ENCODE results near the gene RTN4.

RTN4 gene

GRCh38 chr2:54975598-54976492 is 74.4 kb downstream of the RTN4 start:
- DNase-seq (ENCODE audit: low read depth in 4 of 4, low spot score in 1 of 4), result no peak

- DNase-seq (ENCODE audit: low read depth in 4 of 4, low spot score in 1 of 4), result no peak
These were observed 75.1 kb downstream of the RTN4 start for GRCh38 chr2:54975175-54975574.

- DNase-seq (ENCODE audit: low read depth in 4 of 4, low spot score in 1 of 4), result no peak
These were observed 80.3 kb downstream of the RTN4 start for GRCh38 chr2:54969940-54970338.

- no peak for DNase-seq (ENCODE audit: low read depth in 4 of 4, low spot score in 1 of 4)
These were observed 80.8 kb downstream of the RTN4 start for GRCh38 chr2:54969295-54969939.

- no peak for DNase-seq (ENCODE audit: low read depth in 4 of 4, low spot score in 1 of 4)
These were observed 81.6 kb downstream of the RTN4 start for GRCh38 chr2:54968561-54969218.

DNA sequence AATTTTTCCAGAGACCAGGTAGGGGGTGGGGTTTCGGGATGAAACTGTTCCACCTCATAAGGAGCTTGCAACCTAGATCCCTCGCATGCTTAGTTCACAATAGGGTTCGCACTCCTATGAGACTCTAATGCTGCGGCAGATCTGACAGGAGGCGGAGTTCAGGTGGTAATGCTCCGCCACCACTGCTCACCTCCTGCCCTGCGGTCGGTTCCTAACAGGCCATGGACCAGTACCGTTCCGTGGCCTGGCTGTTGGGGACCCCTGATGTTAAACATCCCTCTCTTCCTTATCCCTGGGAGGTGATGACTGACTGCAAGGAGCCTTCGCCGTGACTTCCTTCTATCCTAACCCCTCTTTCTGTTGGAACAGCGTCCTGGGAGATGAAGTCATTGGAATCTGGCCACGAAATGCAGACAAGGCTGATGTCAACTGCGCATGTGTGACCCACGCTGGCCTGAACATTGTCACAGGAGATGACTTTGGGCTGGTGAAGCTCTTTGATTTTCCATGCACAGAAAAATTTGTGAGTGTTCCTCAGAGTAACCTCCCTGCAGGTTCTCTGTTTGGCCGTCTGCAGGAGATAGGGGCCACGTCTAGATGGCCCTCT is 82.4 kb downstream of the RTN4 start:
- DNase-seq (ENCODE audit: low read depth in 4 of 4, low spot score in 1 of 4), result no peak

GRCh38 chr2:54967269-54967668 is 83.0 kb downstream of the RTN4 start:
- no peak for DNase-seq (ENCODE audit: low read depth in 4 of 4, low spot score in 1 of 4)

- DNase-seq (ENCODE audit: low read depth in 4 of 4, low spot score in 1 of 4), result no peak
These were observed 83.4 kb downstream of the RTN4 start for GRCh38 chr2:54966837-54967236.

DNA sequence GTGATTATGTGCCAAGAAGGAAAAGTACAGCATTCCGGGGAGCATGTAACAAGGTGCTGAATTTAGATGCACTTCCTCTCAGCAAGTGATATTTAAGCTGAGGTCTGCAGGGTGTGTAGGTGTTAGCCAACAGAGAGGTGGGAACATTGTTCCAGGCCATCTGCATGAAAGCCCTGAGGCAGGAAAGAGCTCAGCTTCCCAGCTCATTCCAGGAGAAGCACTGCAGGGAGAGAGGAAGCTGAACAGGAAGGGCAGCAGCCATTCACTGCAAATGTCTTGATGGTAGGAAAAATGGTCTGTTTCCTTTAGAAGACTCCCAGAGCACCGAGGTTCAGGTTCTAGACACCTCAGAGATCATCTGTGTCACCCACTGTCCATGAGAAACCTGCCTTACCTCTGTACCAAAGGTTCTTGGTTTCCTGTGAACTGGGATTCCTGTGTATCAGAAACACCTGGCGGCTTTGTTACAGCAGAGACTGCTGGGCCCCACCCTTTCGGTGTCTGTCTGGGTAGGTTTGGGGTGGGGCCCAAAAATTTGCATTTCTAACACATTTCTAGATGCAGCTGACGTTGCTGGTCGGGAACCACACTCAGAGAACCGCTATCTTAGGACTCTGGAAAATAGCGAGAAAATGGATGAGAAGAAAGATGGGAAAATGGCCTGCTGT is 84.0 kb downstream of the RTN4 start:
- no peak for DNase-seq (ENCODE audit: low read depth in 4 of 4, low spot score in 1 of 4)

DNA sequence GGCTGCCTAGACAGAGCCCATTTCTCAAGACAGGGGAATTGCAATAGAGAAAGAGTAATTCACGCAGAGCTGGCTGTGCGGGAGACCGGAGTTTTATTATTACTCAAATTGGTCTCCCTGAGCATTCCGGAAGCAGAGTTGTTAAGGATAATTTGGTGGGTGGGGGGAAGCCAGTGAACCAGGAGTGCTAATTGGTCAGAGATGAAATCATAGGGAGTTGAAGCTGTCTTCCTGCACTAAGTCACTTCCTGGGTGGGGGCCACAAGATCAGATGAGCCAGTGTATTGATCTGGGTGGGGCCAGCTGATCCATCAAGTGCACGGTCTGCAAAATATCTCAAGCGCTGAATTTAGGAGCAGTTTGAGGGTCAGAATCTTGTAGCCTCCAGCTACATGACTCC is 84.8 kb downstream of the RTN4 start:
- no peak for DNase-seq (ENCODE audit: low read depth in 4 of 4, low spot score in 1 of 4)

DNA sequence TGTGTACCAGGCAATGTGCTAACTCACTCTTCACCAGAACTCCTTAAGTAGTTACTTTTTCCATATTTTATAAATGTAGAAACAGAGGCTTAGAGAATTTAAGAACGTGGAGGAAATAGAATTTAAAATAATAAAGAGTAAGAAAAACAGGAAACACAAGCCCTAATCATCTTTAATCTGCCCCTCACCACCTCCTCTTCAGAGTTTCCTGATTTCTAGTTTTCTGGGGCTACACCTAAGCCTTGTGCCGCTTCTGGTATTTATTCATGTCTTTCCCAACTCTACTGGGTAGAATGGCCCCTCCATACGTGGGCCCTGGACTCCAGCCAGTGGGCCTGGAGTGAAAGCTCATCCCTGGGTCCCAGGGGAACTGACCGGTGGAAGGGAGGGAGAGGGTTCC is 85.4 kb downstream of the RTN4 start:
- no peak for DNase-seq (ENCODE audit: low read depth in 4 of 4, low spot score in 1 of 4)

- no peak for DNase-seq (ENCODE audit: low read depth in 4 of 4, low spot score in 1 of 4)
These were observed 86.0 kb downstream of the RTN4 start for GRCh38 chr2:54964271-54964670.

DNA sequence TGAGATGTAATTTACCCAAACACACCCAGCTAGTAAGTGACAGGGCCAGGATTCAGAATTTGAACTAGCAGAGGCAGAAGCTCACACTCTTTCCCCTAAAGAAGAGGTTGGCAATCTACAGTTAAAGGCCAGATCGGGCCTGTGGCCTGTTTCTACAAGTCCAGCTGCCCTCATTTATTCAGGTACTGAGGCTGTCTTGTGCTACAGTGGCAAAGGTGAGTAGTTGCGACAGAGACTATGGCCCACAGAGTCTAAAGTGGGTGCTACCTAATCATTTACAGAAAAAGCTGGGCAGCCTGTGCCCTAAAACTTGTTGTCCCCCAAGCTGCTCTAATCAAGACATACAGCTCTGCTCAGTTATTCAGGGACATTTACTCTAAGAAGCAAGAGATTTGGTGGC is 86.8 kb downstream of the RTN4 start:
- DNase-seq (ENCODE audit: low read depth in 4 of 4, low spot score in 1 of 4), result no peak

- DNase-seq (ENCODE audit: low read depth in 4 of 4, low spot score in 1 of 4), result no peak
These were observed 87.3 kb downstream of the RTN4 start for GRCh38 chr2:54962935-54963440.

DNA sequence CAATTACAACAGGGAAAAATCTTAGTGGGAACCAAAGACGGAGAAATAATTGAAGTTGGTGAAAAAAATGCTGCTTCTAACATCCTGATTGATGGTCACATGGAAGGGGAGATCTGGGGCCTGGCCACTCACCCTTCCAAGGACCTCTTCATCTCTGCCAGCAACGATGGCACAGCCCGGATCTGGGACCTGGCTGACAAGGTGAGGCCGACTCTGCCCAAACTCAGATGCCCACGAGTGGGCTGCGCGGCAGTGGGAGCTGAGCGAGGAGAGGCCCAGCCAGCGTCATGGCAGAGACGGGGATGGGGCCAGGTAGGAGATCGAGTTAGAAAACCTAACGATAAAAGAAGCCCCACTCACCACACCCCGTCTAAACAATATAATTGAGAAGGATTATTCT is 87.7 kb downstream of the RTN4 start:
- DNase-seq (ENCODE audit: low read depth in 4 of 4, low spot score in 1 of 4), result no peak

DNA sequence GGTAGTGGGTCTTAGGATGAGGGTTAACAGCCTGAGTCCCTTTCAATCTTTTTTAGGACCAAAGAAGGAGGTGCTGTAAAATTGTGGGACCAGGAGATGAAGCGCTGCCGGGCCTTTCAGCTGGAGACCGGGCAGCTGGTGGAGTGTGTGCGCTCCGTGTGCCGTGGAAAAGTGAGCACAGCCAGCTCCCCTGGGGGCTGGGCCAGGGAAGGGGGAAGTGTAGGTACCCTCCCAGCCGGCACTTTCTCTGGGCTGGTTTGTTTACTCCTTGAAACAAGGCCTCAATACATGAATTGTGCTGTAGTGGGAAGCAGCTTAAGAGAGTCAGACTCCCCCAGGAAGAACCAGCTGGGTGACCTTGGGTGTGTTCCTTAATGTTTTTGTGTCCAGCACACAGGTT is 90.1 kb downstream of the RTN4 start:
- DNase-seq (ENCODE audit: low read depth in 4 of 4, low spot score in 1 of 4), result no peak

- DNase-seq (ENCODE audit: low read depth in 4 of 4, low spot score in 1 of 4), result no peak
These were observed 91.4 kb downstream of the RTN4 start for GRCh38 chr2:54958717-54959371.

DNA sequence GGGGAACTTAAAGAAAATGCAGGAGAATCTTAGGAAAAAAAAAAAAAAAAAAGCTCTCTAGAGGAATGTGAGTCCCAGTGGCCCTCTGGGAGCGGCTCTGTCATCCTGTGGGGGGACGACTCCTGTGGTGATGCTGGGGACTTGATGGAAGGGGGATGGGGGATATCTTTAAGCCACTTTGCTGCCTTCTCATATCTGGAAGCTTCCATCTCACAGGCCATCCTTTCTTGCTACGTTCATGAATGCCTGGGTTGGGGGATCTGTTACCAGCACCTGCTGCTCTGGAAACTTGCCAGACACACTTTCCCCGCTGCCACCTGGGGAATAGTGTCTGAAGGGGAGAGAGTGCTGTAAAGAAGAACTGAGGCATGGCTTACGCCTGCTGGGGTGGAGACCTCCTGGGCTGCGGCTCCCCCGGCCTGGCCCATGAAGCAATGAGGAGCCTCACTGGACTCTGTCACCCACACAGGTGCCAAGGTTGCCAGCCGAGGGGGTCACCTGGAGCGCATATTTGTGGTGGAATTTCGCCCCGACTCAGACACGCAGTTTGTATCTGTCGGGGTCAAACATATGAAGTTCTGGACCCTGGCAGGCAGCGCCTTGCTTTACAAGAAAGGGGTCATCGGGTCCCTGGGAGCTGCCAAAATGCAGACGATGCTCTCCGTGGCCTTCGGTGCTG is 92.8 kb downstream of the RTN4 start:
- no peak for DNase-seq (ENCODE audit: low read depth in 4 of 4, low spot score in 1 of 4)

- no peak for DNase-seq (ENCODE audit: low read depth in 4 of 4, low spot score in 1 of 4)
These were observed 94.1 kb downstream of the RTN4 start for GRCh38 chr2:54956111-54956627.

Measured in stimulated activated CD4-positive, alpha-beta T cell treated with anti-CD3 and anti-CD28 coated beads, Interleukin-1b, Interleukin-23, amount 100 ng/mL, for 24 hours (primary cell).